Activated CD4-positive, CD25-positive, alpha-beta regulatory T cell treated with anti-CD3 and anti-CD28 coated beads, Interleukin-2, amount 50 U/mL, for 24 hours (primary cell): Measurements from ENCODE around the gene RAB7A.
A peak's percentile ranks its signal among the peaks of the same experiment; 100 is the strongest.

ENCODE experiments used
- ATAC-seq, 2 donors: fragments of 150-1000 bp; cut with Tn5 transposase; one replicate each; pipeline ENCODE4 v1.10.0; 2021; ENCODE audit warnings: mild to moderate bottlenecking in 1 of 2, moderate library complexity in 1 of 2

RAB7A gene

GRCh38 chr3:128726023-128727016 is at the start of gene RAB7A:
Gene RAB7A (plus strand): TSS chr3:128726183. CDS start chr3:128795368, 69,185 bp downstream.
- peak; percentile 93 to 96 for ATAC-seq

GRCh38 chr3:128679338-128679737 is 46.6 kb upstream of the RAB7A start:
- no peak for ATAC-seq

GRCh38 chr3:128680603-128681368 is 45.2 kb upstream of the RAB7A start:
- ATAC-seq: peak; percentile 96 to 97

- no peak for ATAC-seq
Observed at GRCh38 chr3:128681369-128681829, 44.6 kb upstream of the RAB7A start.

- ATAC-seq: no peak
Observed at GRCh38 chr3:128683957-128684356, 42.0 kb upstream of the RAB7A start.

GRCh38 chr3:128684986-128685726 is 40.8 kb upstream of the RAB7A start:
- ATAC-seq: no peak

- no peak for ATAC-seq
Observed at GRCh38 chr3:128686465-128686864, 39.5 kb upstream of the RAB7A start.

GRCh38 chr3:128689060-128689459 is 36.9 kb upstream of the RAB7A start:
- no peak for ATAC-seq

- no peak for ATAC-seq
Observed at GRCh38 chr3:128693696-128694095, 32.3 kb upstream of the RAB7A start.

GRCh38 chr3:128697341-128697740 is 28.6 kb upstream of the RAB7A start:
- ATAC-seq: no peak

- peak; percentile 41 to 58 for ATAC-seq
Observed at GRCh38 chr3:128698211-128699047, 27.6 kb upstream of the RAB7A start.

GRCh38 chr3:128701342-128702212 is 24.4 kb upstream of the RAB7A start:
- no peak for ATAC-seq

- ATAC-seq: no peak
Observed at GRCh38 chr3:128702391-128702790, 23.6 kb upstream of the RAB7A start.

GRCh38 chr3:128703561-128703960 is 22.4 kb upstream of the RAB7A start:
- ATAC-seq: no peak

GRCh38 chr3:128706086-128706615 is 19.8 kb upstream of the RAB7A start:
- no peak for ATAC-seq

GRCh38 chr3:128707928-128708494 is 18.0 kb upstream of the RAB7A start:
- no peak for ATAC-seq

- ATAC-seq: no peak
Observed at GRCh38 chr3:128709038-128709437, 16.9 kb upstream of the RAB7A start.

- no peak for ATAC-seq
Observed at GRCh38 chr3:128709506-128710210, 16.3 kb upstream of the RAB7A start.

GRCh38 chr3:128710816-128711433 is 15.1 kb upstream of the RAB7A start:
- no peak for ATAC-seq
